ENCODE measurements around the gene ICA1L. TPM values are rescaled to one million over a fixed set of nuclear protein-coding genes. Genes with fewer than 3 reads are reported as not detected.

Gene ICA1L
- total and polyA plus RNA-seq, 2 of the 13 experiments (the other 11 are each of a cell fraction or from before 2014, with no cell fraction given), result 1.5 to 2.4 TPM

DNA sequence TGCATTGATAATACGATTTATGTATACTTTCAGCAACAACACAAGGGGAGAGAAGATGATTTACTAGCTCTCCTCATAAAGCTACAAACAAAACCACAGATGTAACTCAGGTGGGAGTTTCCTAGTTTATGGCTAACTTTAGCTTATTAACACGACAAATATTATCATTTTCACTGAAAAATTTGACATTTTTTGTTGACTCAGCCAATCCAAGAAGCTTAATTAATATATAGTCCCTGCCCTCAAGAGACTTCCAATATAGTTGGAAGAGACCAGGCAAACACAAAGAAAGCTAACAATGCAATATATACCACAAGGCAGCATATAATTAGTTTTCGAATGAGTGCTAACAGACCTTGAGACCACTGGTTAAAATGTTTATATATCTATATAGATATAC is 39.1 kb upstream of the ICA1L start:
- no peak for ATAC-seq
- peak overlapping the region; percentile 99 for H3K4me2 ChIP-seq (ENCODE audit: low read depth, low read length)
- BruUV-seq (replicated peaks), result no TSS peak
- in situ Hi-C loops (cut with HindIII; ENCODE audit: extremely low pct_ligation_motif_present, low pct_unique_long_range_greater_than_20kb) (no loop called here), intact Hi-C loops (cut with micrococcal nuclease; ENCODE audit: unreplicated experiment) (loop anchor here (2.0 to 10.0 kb wide), 4 partner anchors 104 to 328 kb away; partner anchors contain the start of genes CYP20A1 and NBEAL1)
- WGBS (ENCODE audit: low lambda C conversion rate), result 2% methylated on average over 3 of the region's 3 CpGs
- TF ChIP-seq HIVEP1 (CRISPR knock-in tag; IDR thresholded peaks at IDR 0.05) (no peak), HOXA7 (CRISPR knock-in tag; IDR thresholded peaks at IDR 0.05) (no peak), U2AF2 (IDR thresholded peaks at IDR 0.05; ENCODE audit: low read depth, low read length) (no peak), MAFF (IDR thresholded peaks at IDR 0.05; ENCODE audit: low read depth, low read length) (peak; percentile 75), MAFK (conservative IDR thresholded peaks at IDR 0.05 in 1 of 2, IDR thresholded peaks at IDR 0.05 in 1 of 2; ENCODE audit: low read length in 2 of 2) (peak; percentile 78 to 85), ZNF790 (CRISPR knock-in tag; IDR thresholded peaks at IDR 0.05; ENCODE audit: borderline replicate concordance) (0 out of 2 replicates have a peak, but pooled peaks have one; percentile 1), POLR2AphosphoS2 (IDR thresholded peaks at IDR 0.05; ENCODE audit: low read depth, low read length) (no peak)
- TF ChIP-seq, protein P1, sequence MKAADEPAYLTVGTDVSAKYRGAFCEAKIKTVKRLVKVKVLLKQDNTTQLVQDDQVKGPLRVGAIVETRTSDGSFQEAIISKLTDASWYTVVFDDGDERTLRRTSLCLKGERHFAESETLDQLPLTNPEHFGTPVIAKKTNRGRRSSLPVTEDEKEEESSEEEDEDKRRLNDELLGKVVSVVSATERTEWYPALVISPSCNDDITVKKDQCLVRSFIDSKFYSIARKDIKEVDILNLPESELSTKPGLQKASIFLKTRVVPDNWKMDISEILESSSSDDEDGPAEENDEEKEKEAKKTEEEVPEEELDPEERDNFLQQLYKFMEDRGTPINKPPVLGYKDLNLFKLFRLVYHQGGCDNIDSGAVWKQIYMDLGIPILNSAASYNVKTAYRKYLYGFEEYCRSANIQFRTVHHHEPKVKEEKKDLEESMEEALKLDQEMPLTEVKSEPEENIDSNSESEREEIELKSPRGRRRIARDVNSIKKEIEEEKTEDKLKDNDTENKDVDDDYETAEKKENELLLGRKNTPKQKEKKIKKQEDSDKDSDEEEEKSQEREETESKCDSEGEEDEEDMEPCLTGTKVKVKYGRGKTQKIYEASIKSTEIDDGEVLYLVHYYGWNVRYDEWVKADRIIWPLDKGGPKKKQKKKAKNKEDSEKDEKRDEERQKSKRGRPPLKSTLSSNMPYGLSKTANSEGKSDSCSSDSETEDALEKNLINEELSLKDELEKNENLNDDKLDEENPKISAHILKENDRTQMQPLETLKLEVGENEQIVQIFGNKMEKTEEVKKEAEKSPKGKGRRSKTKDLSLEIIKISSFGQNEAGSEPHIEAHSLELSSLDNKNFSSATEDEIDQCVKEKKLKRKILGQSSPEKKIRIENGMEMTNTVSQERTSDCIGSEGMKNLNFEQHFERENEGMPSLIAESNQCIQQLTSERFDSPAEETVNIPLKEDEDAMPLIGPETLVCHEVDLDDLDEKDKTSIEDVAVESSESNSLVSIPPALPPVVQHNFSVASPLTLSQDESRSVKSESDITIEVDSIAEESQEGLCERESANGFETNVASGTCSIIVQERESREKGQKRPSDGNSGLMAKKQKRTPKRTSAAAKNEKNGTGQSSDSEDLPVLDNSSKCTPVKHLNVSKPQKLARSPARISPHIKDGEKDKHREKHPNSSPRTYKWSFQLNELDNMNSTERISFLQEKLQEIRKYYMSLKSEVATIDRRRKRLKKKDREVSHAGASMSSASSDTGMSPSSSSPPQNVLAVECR (CRISPR knock-in tag; IDR thresholded peaks at IDR 0.05; ENCODE audit: borderline replicate concordance), result no peak
- TF ChIP-seq, protein P2, sequence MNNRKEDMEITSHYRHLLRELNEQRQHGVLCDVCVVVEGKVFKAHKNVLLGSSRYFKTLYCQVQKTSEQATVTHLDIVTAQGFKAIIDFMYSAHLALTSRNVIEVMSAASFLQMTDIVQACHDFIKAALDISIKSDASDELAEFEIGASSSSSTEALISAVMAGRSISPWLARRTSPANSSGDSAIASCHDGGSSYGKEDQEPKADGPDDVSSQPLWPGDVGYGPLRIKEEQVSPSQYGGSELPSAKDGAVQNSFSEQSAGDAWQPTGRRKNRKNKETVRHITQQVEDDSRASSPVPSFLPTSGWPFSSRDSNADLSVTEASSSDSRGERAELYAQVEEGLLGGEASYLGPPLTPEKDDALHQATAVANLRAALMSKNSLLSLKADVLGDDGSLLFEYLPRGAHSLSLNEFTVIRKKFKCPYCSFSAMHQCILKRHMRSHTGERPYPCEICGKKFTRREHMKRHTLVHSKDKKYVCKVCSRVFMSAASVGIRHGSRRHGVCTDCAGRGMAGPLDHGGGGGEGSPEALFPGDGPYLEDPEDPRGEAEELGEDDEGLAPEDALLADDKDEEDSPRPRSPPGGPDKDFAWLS (CRISPR knock-in tag; IDR thresholded peaks at IDR 0.05; ENCODE audit: borderline replicate concordance), result no peak
- H2AFZ ChIP-seq (ENCODE audit: low read length), result peak overlapping the region; percentile 57
- CTCF ChIA-PET (ENCODE audit: low intra/inter-chr PET ratio, low total read pairs), result no interaction called here
- H3K4me3 ChIP-seq (replicated peaks in 1 of 3; ENCODE audit: insufficient read depth in 1 of 3, low read depth in 2 of 3, low read length in 3 of 3), result peak overlapping the region; percentile 88 to 96 (median 91)
- H3K9me3 ChIP-seq (ENCODE audit: low read length), result no peaks in the 10 kb centered on the region
- peak overlapping the region; percentile 97 for H3K9ac ChIP-seq (ENCODE audit: insufficient read depth, low read depth, low read length)
- POLR2A ChIA-PET, result interaction anchor here (0.9 to 3.3 kb wide), 7 partner anchors 14 to 328 kb away, joined by 3 to 12 read pairs (median 5); partner anchors contain the start of genes CYP20A1 and NBEAL1
- peak overlapping the region; percentile 95 for H3K27ac ChIP-seq (ENCODE audit: extremely low read length, insufficient read depth, low read length)
- no peak for FAIRE-seq
- H3K36me3 ChIP-seq (replicated peaks in 1 of 2; ENCODE audit: control insufficient read depth in 1 of 2, insufficient read depth in 2 of 2, low read length in 2 of 2), result peaks cover 0 to 9% of the 10 kb centered on the region in 2 experiments; a peak in 2 of 5 replicates
- peaks cover 26% of the 10 kb centered on the region for H3K4me1 ChIP-seq (ENCODE audit: insufficient read depth, low read length)
- DNase-seq (ENCODE audit: low spot score), result no peak
- H3K27me3 ChIP-seq (ENCODE audit: control insufficient read depth in 1 of 2, insufficient read depth in 2 of 2, low read length in 2 of 2), result peaks cover 0 to 4% of the 10 kb centered on the region in 2 experiments; a peak in 2 of 5 replicates
- H4K20me1 ChIP-seq (ENCODE audit: insufficient read depth, low read length), result peaks cover 5% of the 10 kb centered on the region
- H3K79me2 ChIP-seq (ENCODE audit: insufficient read depth, low read length), result peaks cover 52% of the 10 kb centered on the region

Data from HepG2 (cell line).